NCI-H1092 (cell line): Measurements from ENCODE around the gene ATF7.
A peak's percentile ranks its signal among the peaks of the same experiment; 100 is the strongest.

Experiments
- DNase-seq: peaks from one replicate; lab custom pipeline; 2025; lab: John Stamatoyannopoulos, UW

The ATF7 gene

DNA sequence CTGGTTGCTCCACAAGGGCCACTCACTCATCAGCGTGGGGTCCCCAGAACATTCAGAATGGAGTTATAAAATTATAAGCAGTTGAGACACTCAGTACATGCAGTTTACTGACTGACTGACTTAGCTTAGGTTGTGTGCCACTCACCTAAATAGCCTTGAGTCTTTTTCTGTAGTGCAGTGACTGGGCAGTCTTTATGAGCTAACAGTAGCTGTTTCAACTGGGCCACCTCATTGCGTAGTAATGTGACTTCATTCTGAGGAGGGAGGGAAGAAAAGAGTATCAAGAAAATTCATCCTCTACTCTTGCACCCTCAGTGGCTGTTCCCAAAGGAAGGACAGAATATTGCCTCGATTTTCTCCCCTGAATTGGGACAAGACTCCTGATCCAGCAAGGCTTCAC, 103.1 kb downstream of the ATF7 start:
- no peak for DNase-seq

DNA sequence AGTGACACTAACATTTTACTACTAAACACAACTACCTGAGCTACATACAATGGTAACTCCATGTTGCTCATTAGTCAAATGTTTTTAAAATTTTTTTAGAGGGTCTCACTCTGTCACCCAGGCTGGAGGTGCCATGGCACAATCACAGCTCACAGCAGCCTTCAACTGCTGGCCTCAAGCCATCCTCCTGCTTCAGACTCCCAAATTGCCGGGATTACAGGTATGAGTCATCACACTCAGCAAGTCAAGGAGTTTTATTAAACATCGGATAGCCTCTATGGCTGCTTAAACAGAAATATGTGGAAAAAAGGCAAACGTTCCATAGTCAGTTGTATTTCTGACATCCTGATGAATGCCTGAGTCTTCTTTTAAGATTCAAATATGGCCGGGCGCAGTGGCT, 107.8 kb downstream of the ATF7 start:
- DNase-seq = no peak

DNA sequence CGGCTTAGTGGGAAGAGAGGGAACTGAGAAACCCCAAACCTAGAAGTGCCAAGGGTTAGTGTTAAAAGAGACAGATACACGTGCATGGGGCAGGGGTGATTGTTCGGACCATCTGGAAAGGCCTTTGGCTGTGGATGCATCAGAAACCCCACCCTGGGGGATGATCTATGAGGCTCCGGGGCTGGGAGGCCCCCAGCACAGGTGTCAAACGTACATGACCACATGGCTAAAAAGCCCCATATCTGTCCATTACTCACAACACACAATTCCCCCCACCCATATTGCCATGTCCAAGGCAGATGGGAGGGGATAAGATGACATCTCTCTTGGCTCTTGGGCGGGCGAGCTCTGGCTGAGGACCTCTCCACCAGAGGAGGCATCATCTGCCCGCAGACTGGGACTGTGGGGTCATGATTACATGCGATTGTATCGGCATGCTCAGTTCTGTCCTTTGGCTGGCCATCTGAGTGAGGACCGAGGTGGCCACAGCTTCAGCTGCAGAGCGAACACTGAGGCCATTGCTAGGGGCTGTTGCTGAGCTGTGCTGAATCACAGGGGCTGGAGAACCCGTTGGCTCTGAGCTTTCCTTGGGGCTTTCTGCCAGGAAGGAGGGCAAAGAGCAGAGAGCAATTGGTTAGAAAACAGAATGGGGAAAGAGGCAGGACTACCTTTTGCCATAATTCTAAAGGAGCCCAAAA, 109.3 kb downstream of the ATF7 start:
- no peak for DNase-seq

DNA sequence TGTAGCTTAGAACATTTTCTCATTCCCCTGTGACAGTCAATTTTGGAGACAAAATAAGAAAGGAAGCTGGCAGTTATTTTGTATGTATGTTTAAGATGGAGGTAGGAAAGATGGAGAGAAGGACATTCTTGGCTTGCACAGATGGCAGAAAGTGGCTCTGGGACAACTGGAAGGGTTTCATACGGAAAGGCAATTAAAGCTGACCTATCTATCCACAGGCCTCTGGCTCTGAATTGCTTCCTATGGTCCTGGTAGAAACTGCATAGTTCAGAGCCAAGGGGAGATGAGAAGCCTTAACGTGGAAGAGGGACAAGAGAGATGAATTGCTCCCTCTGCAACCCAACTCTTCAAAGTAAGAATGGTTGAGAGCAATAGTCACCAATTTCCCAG, 110.9 kb downstream of the ATF7 start:
- no peak for DNase-seq

DNA sequence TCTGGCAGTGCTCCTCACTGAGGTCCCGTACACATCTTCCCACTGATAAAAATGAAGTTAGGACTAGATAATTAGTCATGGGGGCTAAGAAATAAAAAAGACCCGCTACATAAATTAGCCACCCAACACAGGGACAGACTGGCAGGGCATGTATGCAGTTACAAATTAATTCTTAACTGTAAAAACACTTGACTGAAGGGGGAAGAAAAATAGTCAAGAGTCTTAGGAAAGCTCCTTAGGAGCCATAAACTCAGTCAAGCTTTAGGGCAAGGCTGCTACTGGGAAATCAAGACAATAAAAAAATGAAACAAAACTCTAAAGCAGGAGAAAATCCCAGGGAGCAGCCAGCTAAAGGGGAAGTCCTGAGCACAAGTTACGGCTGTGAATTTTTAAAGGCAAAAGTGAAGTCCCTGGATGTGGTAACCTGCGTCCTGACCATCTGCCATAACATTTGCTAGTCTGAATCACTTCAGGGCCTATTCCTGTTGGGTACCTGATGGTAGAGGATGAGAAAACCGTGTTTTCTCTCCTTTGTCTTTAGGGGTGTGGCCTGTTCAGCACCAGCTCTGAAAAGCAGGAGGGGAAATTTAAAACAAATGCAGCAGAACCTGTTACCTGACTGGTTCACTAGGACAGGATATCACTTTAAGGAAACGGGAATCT, 111.4 kb downstream of the ATF7 start:
- no peak for DNase-seq

DNA sequence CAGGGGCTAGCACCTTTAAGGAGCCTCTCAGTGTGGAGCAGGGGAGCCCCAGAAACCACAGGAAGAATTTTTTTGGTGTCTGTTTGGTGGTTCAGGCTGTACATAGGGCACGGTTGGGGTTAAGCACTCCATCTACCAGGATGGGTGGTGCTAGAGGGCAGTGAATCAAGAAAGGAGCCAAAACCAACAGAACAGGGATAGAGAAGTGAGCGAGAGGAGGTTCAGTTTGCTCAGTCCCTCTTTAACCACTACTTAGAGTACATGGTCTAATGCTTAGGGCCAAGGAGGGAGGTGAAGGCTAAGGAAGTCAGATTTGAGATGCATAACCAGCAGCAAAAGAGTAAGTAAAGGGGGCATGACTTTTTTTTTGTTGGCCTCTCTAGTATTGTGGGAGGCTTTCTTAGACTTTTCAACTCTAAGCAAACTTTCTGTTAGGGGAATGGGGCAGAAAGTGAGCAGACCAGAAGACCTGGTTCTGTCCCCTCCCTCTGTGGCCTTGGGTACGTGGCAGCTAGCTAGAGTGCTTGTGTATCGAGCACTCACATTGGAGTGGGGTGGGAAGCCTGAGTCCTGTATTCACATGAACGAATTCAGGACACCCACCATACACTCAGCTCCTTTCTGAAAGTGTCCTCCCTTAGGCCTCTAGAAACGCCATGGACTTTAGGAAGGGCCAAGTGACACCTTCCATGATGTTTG, 112.3 kb downstream of the ATF7 start:
- no peak for DNase-seq

DNA sequence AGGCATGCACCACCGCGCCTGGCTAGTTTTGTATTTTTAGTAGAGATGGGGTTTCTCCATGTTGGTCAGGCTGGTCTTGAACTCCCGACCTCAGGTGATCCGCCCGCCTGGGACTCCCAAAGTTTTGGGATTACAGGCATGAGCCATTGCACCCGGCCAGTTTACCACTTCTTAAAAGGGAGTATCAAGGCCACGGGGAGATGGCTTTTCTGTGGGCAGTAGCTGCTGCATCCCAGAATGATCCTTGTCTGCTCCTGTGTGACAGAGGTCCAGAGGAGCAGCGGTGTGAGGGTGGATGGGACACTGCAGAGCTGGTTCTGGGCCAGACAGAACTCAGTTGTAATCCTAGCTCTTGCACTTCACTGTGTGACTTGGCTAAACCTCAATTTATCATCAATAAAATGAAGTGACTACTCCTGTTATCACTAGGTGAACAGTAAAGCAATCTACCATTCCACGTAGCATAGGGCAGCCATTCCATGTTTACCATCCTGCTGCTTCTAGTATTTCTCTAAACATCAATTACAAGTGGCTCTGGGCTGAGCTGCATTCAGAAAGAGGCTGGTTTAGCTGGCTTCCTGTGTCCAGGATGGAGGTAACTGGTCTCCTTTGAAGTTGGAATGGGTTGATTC, 115.9 kb downstream of the ATF7 start:
- no peak for DNase-seq

DNA sequence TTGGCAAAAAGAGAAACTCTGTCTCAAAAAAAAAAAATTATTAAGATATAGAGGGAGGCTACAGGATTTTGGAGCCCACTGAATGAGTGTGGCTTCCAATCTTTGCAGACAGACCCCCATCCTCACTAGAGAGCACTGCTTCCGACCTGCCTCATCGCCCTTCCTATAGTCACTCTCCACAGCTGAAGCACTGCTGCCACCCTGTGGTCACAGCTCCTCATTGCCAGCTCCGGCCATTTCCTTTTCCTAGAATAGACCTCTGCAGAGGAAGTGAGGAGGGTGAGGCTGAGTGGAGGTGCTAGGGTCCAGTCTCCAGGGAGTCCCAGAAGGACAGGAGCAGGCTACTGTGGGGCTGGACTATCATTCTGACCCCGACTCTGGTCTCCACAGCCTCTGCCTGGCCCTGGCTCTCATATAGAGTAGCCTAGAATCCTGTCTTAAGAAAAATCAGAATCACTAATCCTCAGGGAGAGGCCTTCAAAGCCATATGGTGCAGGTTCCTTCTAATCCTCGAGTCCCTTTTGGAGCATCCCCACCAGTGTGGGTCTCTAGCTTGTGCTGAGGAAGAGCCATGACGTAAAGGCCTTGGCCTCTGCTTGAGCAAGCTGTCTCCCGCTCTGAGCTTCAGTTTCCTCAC, 117.5 kb downstream of the ATF7 start:
- peak; percentile 51 for DNase-seq

DNA sequence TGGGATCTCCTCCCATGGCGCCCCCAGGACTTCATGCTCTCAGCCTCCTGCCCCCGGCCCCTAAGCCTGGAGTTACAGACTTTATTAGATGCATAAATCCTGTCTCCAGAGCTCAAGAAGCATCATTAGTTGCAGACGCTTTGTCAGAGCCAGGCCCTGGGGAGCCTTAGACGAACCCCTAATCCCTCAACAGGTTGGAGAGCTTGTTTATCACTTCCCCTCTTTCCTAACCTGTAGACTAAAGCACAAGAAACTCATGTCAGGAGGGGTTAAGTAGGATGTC, 118.6 kb downstream of the ATF7 start:
- no peak for DNase-seq

DNA sequence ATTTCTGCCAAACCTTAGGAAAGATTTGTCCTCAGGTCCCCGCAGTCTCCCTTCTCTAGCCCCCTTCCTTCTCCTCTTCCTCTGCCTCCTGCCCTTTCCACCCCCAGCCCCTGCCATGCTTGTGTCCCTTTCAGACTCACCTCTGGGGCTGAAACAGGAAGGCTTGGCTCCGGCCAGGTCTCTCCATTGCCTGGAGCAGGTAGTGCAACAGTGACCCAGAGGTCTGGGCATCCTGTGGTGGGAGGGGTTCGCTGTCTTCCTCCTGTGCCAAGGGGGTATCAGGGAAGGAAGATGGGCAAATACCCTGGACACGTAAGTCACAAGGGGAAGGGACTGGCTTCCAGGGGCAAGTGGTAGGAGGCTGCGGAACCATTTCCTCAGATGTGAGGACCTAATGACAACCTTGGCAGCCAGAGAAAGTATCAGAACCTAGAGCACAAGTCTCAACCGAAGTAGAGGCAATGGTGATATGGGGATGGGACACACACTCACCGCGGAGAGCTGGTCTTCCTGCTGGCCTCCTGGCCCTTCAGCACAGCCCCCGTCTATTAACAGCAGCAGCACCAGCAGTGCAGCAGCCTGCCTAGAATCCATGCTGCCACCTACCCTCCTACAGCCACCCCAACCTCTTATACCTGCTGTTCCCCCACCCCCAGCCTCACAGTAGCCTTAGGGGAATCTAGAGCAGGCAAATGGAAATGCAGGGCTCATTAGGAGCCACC, 119.1 kb downstream of the ATF7 start, which contains the start of gene NPFF:
Gene NPFF (minus strand): TSS at position 604 of the 722 bp plus-strand sequence. CDS start 10 bp downstream, at position 594.
- DNase-seq = no peak

DNA sequence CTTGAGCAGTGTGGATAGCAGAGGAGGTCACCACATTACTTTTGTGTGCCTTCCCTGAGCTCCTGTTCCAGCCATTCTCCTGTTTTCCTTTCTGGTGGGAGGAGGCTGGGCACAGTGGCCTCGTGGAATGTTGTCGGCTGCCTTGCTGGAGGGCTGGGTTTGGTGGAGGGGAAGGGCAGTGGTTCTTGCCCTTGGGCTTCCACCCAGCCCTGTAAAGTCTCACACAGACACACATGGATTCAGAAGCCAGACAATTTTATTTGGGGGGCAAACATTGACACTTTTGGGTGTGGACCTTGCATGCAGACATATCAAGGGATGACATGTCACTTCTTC, 119.8 kb downstream of the ATF7 start:
- DNase-seq = no peak

DNA sequence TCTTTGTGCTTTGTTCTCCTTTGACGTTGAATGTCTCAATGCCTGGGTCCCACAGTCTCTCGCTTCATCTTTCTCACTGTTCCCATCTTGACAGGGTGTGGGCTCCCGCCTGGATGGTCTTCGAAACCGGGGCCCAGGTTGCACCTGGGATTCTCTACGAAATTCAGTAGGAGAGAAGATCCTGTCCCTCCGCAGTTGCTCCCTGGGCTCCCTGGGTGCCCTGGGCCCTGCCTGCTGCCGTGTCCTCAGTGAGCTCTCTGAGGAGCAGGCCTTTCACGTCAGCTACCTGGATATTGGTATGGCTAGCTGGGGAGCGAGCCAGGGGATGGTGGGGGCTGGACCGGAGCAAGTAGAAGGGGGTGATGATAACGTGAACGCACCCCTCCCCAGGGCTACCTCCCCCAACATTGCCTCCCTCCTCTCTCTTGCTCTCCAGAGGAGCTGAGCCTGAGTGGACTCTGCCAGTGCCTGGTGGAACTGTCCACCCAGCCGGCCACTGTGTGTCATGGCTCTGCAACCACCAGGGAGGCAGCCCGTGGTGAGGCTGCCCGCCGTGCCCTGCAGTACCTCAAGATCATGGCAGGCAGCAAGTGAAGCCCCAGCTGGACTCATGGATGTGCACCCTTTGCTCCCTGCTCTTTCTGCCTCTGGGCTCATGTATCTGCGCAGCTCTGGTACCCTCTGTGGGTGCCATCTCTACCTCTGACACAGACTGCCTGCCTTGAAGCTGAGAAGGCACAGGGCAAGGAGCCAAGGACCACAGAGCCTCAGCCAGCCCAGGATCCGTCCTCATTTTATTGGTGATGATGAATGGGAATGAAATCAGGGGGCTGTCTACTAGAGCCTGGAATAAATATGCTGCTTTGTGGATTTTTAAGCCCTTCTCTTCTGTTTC, 120.4 kb downstream of the ATF7 start:
- DNase-seq = no peak

DNA sequence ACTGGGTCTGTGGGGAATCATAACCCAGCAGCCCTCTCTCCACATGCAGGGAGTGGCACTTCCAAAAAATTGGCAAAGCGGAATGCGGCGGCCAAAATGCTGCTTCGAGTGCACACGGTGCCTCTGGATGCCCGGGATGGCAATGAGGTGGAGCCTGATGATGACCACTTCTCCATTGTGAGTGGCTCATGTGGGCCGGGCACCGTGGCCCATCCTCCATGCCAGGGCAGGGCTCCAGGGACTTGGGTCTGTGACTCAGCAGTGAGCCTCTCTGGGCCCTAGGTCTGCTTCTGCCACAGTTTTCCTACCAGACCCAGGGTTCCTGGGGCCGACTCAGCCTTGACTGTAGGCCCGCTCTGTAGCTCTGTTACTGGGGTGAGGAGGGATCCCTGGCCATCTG, 121.1 kb downstream of the ATF7 start:
- DNase-seq = no peak

DNA sequence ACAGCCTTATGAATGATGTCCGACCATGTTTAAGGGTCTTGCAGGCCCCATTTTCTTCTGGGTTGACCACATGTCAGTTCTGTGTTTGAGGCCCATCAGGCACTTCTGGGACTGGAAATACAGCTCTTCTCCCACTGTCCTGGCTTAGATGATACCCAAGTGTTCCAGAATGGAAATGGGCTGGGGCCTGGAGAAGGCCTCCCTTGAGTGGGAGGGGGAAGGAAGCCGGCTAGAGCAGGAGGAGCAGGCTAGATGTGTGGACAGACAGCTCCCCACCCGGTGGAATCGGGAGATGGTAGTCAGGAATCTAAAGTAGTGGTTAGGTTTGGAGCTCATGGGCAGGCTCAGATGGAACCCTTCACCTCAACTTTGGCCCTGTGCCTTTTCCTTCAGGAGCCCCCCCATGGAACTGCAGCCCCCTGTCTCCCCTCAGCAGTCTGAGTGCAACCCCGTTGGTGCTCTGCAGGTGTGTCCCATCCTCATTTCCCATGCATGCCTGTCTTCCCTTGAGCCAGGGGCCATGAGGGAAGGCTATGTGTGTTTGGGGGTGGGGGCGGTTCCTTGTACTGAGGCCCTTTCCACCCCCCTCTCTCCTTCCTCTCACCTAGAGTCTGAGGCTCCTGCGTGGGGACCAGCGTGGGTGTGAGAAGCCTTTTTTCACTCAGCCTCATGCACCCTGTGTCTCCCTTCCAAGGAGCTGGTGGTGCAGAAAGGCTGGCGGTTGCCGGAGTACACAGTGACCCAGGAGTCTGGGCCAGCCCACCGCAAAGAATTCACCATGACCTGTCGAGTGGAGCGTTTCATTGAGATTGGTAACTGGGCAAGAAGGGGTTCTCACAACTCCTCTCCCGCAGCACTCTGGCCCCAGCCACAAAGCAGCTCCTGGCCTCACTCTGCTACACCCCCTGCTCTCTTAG, 121.9 kb downstream of the ATF7 start:
- DNase-seq = no peak

DNA sequence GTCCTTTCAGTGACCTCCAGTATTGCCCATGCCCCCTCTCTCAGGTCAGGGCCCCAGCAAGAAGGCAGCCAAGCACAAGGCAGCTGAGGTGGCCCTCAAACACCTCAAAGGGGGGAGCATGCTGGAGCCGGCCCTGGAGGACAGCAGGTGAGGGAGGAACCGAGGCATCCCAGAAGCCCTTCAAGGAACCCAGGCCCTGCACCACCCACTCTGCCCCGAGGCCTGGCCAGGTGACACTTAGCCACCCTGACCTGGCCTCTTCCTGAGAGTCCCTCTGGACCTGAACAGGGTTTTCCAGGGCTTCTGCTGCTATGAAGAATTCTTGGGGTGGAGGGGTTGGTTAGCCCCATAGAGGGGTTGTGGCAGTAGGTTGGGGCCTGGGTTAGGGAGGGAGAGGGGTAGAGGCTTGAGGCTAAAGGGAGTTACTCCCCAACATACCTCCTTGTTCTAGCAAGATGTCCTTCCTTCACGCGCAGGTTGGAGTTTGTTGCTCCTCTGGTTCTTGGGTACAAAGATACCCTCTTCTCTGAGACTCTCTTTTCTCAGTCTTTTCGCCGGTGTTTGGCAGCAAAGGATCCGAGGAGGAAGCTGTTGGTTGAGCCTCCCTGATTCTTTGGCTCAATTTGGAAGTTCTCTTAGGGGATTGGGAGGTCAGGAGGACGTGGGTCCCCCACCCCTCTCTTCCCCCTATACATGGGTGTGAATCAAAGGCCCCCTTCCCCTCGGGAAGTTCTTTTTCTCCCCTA, 123.0 kb downstream of the ATF7 start:
- DNase-seq = no peak

DNA sequence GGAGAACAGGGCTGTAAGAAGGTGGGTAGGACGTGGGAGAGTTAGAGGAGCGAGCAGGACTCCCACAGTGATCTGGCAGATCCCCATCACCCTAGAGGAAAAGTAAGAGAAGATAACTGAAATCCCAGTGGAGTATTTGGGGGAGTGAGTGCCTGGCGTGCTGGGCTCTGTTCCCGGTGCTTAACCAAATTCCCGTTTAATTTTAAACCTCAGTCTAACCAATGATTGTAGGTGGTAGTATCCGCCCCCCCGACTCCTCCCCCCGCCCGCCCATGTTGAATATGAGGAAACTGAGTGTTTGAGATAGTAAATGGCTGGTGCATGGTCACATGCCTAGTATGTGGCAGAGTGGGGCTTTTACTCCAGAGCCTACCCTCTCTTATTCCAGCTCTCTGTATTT, 123.9 kb downstream of the ATF7 start:
- DNase-seq = no peak

DNA sequence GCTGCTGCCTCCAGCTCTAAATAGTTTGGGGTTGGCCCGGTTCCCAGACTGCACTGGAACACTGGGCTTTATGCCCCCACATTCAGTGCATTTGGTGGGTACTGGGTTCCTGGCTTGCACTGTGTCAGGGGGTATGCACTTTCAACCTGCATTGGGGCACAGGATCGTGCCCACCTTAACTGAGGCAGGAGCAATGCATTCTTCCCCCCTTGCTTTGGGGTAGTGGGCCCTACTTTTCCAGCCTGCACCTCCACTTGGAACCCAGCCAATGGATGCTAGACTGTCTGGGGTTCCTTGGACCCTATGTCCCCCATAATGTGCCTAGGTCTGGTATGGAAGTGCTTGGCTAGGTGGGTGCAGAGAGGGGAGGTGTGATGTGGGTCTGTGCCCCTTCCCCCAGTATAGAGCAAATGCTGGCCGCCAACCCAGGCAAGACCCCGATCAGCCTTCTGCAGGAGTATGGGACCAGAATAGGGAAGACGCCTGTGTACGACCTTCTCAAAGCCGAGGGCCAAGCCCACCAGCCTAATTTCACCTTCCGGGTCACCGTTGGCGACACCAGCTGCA, 124.5 kb downstream of the ATF7 start:
- DNase-seq = no peak

DNA sequence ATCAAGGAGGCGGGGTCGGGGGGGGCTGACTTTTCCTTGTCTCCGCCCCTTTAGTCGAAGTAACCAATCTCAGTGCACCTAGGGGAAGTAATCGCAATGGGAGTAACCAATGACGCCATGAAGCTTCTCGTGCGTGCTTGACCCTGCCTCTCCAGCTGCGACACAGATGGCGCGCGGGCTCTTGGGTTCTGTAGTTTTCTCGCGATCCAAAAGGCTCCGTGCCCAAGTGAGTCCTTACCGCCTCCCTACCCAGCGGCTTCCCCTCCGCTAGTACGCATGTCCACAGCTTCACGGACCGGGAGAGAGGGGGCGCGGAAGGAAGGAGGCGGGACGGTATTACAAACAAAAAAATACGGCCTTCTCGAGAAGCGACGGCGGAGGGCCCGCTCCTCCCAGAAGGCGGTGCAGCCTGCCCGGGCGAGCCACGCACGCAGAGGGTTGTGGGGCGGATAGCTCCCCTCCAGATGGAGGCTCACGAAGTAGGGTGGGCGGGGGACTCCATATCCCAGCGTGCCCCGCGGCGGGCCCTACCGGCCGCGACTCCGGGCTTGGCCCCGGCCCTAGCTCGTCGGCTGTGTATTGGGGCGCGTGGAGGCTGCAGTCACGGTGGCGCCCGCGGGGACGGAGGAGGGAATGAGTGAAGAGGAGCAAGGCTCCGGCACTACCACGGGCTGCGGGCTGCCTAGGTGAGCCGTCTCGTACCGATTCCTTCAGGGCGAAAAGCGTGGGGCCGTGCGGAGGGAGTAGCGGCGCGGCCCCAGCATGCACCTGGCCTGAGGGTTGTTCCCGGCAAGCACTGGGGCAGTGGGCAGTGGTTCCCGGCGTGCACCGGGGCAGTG, 125.2 kb downstream of the ATF7 start, which contains the start of gene TARBP2:
Gene TARBP2 (plus strand): TSS at position 508 of the 839 bp plus-strand sequence. CDS start 126 bp downstream, at position 634.
- peak; percentile 98 for DNase-seq
